HepG2 (cell line): Measurements from ENCODE around the gene TP53BP2. TPM values are rescaled to one million over a fixed set of nuclear protein-coding genes. Genes with fewer than 3 reads are reported as not detected.

Source experiments
- ATAC-seq: fragments of 200-7000 bp; cut with Tn5 transposase; 3 replicates; pipeline ENCODE4 v1.9.1; 2020; ENCODE audit warnings: mild to moderate bottlenecking, moderate library complexity
- BruUV-seq: library from RNA; stranded (reverse); fragments of 400-500 nt; replicated peaks from 2 replicates; lab custom pipeline; 2021; lab: Mats Ljungman, UMichigan
- CTCF ChIA-PET: fragments of 300-600 bp; formaldehyde crosslinking; extraction: SDS; loops from one replicate; lab custom pipeline; 2021; ENCODE audit warnings: low total read pairs, inconsistent platforms, low intra/inter-chr PET ratio; lab: Yijun Ruan, JAX
- POLR2A ChIA-PET: fragments of 350-600 bp; sonication (Branson Sonifier 250); formaldehyde crosslinking; loops from one replicate; lab custom pipeline; 2020; ENCODE audit warnings: antibody characterized with exemption, inconsistent platforms; lab: Yijun Ruan, JAX
- DNase-seq: peaks from one replicate; pipeline ENCODE4 v3.0.0-alpha.2; 2015; ENCODE audit warnings: low spot score
- FAIRE-seq: peaks from 3 replicates; lab custom pipeline; 2011; peaks lifted over from hg19 to GRCh38; lab: Jason Lieb, UNC
- H2AFZ ChIP-seq: one replicate; pipeline ENCODE4 v1.6.1; 2011; ENCODE audit warnings: low read length, inconsistent platforms
- H3K27ac ChIP-seq: fragments of 300-600 bp; 3 replicates; pipeline ENCODE4 v1.8.0; 2011; ENCODE audit warnings: mixed run types, mild to moderate bottlenecking, mixed read lengths, low read length, inconsistent platforms; ENCODE audit not compliant: insufficient read depth; ENCODE audit errors: extremely low read length
- H3K27me3 ChIP-seq, 2 experiments: fragments of 200-600 bp in 1 of 2; 2 replicates in 1 of 2; 3 replicates in 1 of 2; pipeline versions ENCODE4 v1.6.0 to v1.8.0; 2011; ENCODE audit warnings: low read length in 2 of 2, mild to moderate bottlenecking in 2 of 2, moderate library complexity in 2 of 2, inconsistent platforms in 1 of 2; ENCODE audit not compliant: insufficient read depth in 2 of 2, control insufficient read depth in 1 of 2
- H3K36me3 ChIP-seq, 2 experiments: fragments of 200-600 bp in 1 of 2; replicated peaks in 1 of 2; 2 replicates in 1 of 2; 3 replicates in 1 of 2; pipeline versions ENCODE4 v1.5.1 to v1.8.0; 2011; ENCODE audit warnings: low read length in 2 of 2, inconsistent platforms in 1 of 2; ENCODE audit not compliant: insufficient read depth in 2 of 2, control insufficient read depth in 1 of 2
- H3K4me1 ChIP-seq: 2 replicates; pipeline ENCODE4 v1.5.1; 2012; ENCODE audit warnings: low read length, inconsistent platforms; ENCODE audit not compliant: insufficient read depth
- H3K4me2 ChIP-seq: 2 replicates; pipeline ENCODE4 v1.6.0; 2011; ENCODE audit warnings: low read depth, low read length, inconsistent platforms
- H3K4me3 ChIP-seq, 3 experiments: fragments of 200-600 bp in 1 of 3; sonication (generic), shearing (Covaris generic) in 1 of 3; replicated peaks in 1 of 3; 2 replicates each; pipeline ENCODE4 v1.5.1; 2011 to 2016; ENCODE audit warnings: low read length in 3 of 3, inconsistent platforms in 2 of 3, low read depth in 2 of 3, mild to moderate bottlenecking in 2 of 3, control low read depth in 1 of 3, mixed read lengths in 1 of 3; ENCODE audit not compliant: insufficient read depth in 1 of 3
- H3K79me2 ChIP-seq: one replicate; pipeline ENCODE4 v1.6.1; 2011; ENCODE audit warnings: low read length, inconsistent platforms; ENCODE audit not compliant: insufficient read depth
- H3K9ac ChIP-seq: 2 replicates; pipeline ENCODE4 v1.6.0; 2011; ENCODE audit warnings: mild to moderate bottlenecking, low read depth, low read length, inconsistent platforms; ENCODE audit not compliant: insufficient read depth
- H3K9me3 ChIP-seq: 2 replicates; pipeline ENCODE4 v1.5.1; 2012; ENCODE audit warnings: mild to moderate bottlenecking, low read length
- H4K20me1 ChIP-seq: 2 replicates; pipeline ENCODE4 v1.6.0; 2011; ENCODE audit warnings: inconsistent platforms, mild to moderate bottlenecking, low read length, moderate library complexity; ENCODE audit not compliant: insufficient read depth
- BRD4 ChIP-seq: sonication (generic); formaldehyde crosslinking; IDR thresholded peaks from 2 replicates; pipeline ENCODE4 v1.4.0; 2020; ENCODE audit warnings: missing genetic modification reagents
- CBX5 ChIP-seq: sonication (generic); formaldehyde crosslinking; IDR thresholded peaks from 2 replicates; pipeline ENCODE4 v1.4.0; 2020; ENCODE audit warnings: missing genetic modification reagents, borderline replicate concordance
- GPN1 ChIP-seq: sonication (generic); formaldehyde crosslinking; IDR thresholded peaks from 2 replicates; pipeline ENCODE4 v1.5.1; 2020; ENCODE audit warnings: missing genetic modification reagents, borderline replicate concordance
- IRF2 ChIP-seq: IDR thresholded peaks from 2 replicates; pipeline ENCODE4 v1.6.1; 2018; ENCODE audit warnings: missing genetic modification reagents, missing compliant biosample characterization
- KLF11 ChIP-seq: IDR thresholded peaks from 2 replicates; pipeline ENCODE4 v1.6.1; 2016; ENCODE audit warnings: missing compliant biosample characterization
- MIER3 ChIP-seq: IDR thresholded peaks from 2 replicates; pipeline ENCODE4 v1.6.1; 2016; ENCODE audit warnings: missing compliant biosample characterization, borderline replicate concordance
- NR2F6 ChIP-seq, 2 experiments: IDR thresholded peaks; 2 replicates each; pipeline ENCODE4 v1.6.1; 2016; ENCODE audit warnings: antibody characterized with exemption in 1 of 2, mild to moderate bottlenecking in 1 of 2
- ONECUT2 ChIP-seq: sonication (generic); formaldehyde crosslinking; IDR thresholded peaks from 2 replicates; pipeline ENCODE4 v1.4.0; 2020; ENCODE audit warnings: missing genetic modification reagents
- PAWR ChIP-seq: sonication (generic); formaldehyde crosslinking; IDR thresholded peaks from 2 replicates; pipeline ENCODE4 v1.4.0; 2020; ENCODE audit warnings: missing genetic modification reagents, mild to moderate bottlenecking, borderline replicate concordance
- RFXAP ChIP-seq: sonication (generic); formaldehyde crosslinking; IDR thresholded peaks from 2 replicates; pipeline ENCODE4 v1.4.0; 2020; ENCODE audit warnings: missing genetic modification reagents, borderline replicate concordance
- SOX5 ChIP-seq: IDR thresholded peaks from 2 replicates; pipeline ENCODE4 v1.6.1; 2016; ENCODE audit warnings: borderline replicate concordance
- XRCC5 ChIP-seq: fragments of 200-400 bp; formaldehyde crosslinking; optimal IDR thresholded peaks from 2 replicates; pipeline ENCODE3; 2017; ENCODE audit warnings: mild to moderate bottlenecking, low read length
- ZNF180 ChIP-seq: sonication (generic); formaldehyde crosslinking; IDR thresholded peaks from 2 replicates; pipeline ENCODE4 v1.4.0; 2020; ENCODE audit warnings: low read depth, missing genetic modification reagents, borderline replicate concordance
- ZNF75D ChIP-seq: sonication (generic); formaldehyde crosslinking; IDR thresholded peaks from 2 replicates; pipeline ENCODE4 v1.8.1; 2023; ENCODE audit warnings: missing genetic modification reagents, mild to moderate bottlenecking, borderline replicate concordance
- ZNF878 ChIP-seq: sonication (generic); formaldehyde crosslinking; IDR thresholded peaks from 2 replicates; pipeline ENCODE4 v1.8.1; 2023; ENCODE audit warnings: mild to moderate bottlenecking, missing genetic modification reagents, moderate library complexity
- WGBS: methylation state at CpG from one replicate; pipeline ENCODE4 v1.1.6; 2017; ENCODE audit warnings: low lambda C conversion rate; 5-methylcytosine and 5-hydroxymethylcytosine counted together
- in situ Hi-C: cut with HindIII; loops from 2 replicates; pipeline ENCODE4 v1.10.0; 2017; ENCODE audit warnings: low pct_unique_long_range_greater_than_20kb; ENCODE audit not compliant: extremely low pct_ligation_motif_present
- intact Hi-C: fragments of 100-400 bp; cut with micrococcal nuclease; formaldehyde crosslinking; loops from one replicate; pipeline ENCODE4 v1.10.0; 2022; ENCODE audit not compliant: unreplicated experiment
- polyA plus RNA-seq, 8 experiments: library from polyadenylated mRNA; depleted of rRNA in 3 of 8; stranded (reverse) in 7 of 8; unstranded in 1 of 8; fragments of >200 nt; fragmentation: Illumina TruSeq in 4 of 8; extraction: Trizol in 4 of 8; gene quantifications; 2 replicates each; pipeline versions ENCODE4 v1.2.1 to v1.2.3, GENCODE V29; 2011 to 2016; ENCODE audit warnings: low read depth in 4 of 8, missing spikeins in 1 of 8, mixed read lengths in 1 of 8; ENCODE audit not compliant: insufficient read depth in 1 of 8
- total RNA-seq, 5 experiments: library from RNA; depleted of rRNA; stranded (reverse); fragments of >200 nt; fragmentation: Illumina TruSeq; extraction: Trizol; gene quantifications; 2 replicates each; pipeline ENCODE4 v1.2.3, GENCODE V29; 2016; ENCODE audit warnings: low read depth in 1 of 5
- TF ChIP-seq, protein P1 (sequence below): sonication (generic); formaldehyde crosslinking; IDR thresholded peaks from 2 replicates; pipeline ENCODE4 v1.9.0; 2021; ENCODE audit warnings: missing genetic modification reagents, borderline replicate concordance
- TF ChIP-seq, protein P2 (sequence below): IDR thresholded peaks from 2 replicates; pipeline ENCODE4 v1.6.1; 2016; ENCODE audit warnings: control low read depth

TP53BP2 gene
- total and polyA plus RNA-seq, 2 of the 13 experiments (the other 11 are each of a cell fraction or from before 2014, with no cell fraction given) = 10.0 to 14.0 TPM

DNA sequence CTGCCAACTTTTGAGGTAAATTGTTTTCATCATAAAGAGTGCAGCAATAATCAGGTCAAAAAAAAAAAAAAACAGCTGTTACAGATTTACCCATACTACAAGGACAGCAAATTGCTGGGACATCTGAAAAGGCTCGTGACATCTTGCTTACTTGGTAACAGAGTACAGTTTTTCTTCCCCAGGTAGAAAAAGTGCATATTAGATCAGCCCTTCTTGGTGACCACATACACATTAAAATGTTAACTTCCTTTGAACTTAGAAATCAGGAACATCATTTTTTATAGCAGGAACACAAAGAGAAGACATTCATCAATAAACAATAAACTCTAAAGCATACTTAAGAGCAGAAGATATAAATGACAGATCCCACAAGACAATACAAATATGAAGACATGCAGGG is 16.1 kb downstream of the TP53BP2 start:
- ChIA-PET POLR2A (no interaction called here), CTCF (no interaction called here)
- BruUV-seq = no TSS peak
- TF ChIP-seq XRCC5 (no peak), GPN1 (CRISPR knock-in tag) (no peak), SOX5 (CRISPR knock-in tag) (no peak), BRD4 (CRISPR knock-in tag) (no peak), CBX5 (no peak), MIER3 (CRISPR knock-in tag) (no peak), ZNF75D (CRISPR knock-in tag) (no peak), RFXAP (CRISPR knock-in tag) (no peak), KLF11 (CRISPR knock-in tag) (no peak), NR2F6 (IDR thresholded peaks at IDR 0.05) (no peak), NR2F6 (CRISPR knock-in tag; IDR thresholded peaks at IDR 0.05) (no peak), ONECUT2 (CRISPR knock-in tag) (no peak), ZNF180 (CRISPR knock-in tag) (no peak), ZNF878 (CRISPR knock-in tag) (no peak), IRF2 (no peak), PAWR (no peak)
- TF ChIP-seq, protein P1, sequence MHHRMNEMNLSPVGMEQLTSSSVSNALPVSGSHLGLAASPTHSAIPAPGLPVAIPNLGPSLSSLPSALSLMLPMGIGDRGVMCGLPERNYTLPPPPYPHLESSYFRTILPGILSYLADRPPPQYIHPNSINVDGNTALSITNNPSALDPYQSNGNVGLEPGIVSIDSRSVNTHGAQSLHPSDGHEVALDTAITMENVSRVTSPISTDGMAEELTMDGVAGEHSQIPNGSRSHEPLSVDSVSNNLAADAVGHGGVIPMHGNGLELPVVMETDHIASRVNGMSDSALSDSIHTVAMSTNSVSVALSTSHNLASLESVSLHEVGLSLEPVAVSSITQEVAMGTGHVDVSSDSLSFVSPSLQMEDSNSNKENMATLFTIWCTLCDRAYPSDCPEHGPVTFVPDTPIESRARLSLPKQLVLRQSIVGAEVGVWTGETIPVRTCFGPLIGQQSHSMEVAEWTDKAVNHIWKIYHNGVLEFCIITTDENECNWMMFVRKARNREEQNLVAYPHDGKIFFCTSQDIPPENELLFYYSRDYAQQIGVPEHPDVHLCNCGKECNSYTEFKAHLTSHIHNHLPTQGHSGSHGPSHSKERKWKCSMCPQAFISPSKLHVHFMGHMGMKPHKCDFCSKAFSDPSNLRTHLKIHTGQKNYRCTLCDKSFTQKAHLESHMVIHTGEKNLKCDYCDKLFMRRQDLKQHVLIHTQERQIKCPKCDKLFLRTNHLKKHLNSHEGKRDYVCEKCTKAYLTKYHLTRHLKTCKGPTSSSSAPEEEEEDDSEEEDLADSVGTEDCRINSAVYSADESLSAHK (CRISPR knock-in tag) = no peak
- TF ChIP-seq, protein P2, sequence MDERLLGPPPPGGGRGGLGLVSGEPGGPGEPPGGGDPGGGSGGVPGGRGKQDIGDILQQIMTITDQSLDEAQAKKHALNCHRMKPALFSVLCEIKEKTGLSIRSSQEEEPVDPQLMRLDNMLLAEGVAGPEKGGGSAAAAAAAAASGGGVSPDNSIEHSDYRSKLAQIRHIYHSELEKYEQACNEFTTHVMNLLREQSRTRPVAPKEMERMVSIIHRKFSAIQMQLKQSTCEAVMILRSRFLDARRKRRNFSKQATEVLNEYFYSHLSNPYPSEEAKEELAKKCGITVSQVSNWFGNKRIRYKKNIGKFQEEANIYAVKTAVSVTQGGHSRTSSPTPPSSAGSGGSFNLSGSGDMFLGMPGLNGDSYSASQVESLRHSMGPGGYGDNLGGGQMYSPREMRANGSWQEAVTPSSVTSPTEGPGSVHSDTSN = no peak
- in situ Hi-C loops = no loop called here
- Histone ChIP-seq H3K36me3 (peaks cover 0 to 3% of the 10 kb centered on the region in 2 experiments; a peak in 1 of 5 replicates), H3K9ac (no peak overlapping the region), H3K9me3 (no peaks in the 10 kb centered on the region), H2AFZ (no peak overlapping the region), H4K20me1 (peaks cover 3% of the 10 kb centered on the region), H3K27me3 (no peaks in the 10 kb centered on the region), H3K4me2 (no peak overlapping the region), H3K27ac (no peak overlapping the region), H3K79me2 (peaks cover 61% of the 10 kb centered on the region), H3K4me1 (peaks cover 12% of the 10 kb centered on the region), H3K4me3 (no peak overlapping the region)
- intact Hi-C loops = no loop called here
- WGBS = 91% methylated on average over 1 of the region's 1 CpG
- ATAC-seq = no peak
- DNase-seq = no peak
- FAIRE-seq = no peak
